WTC11 (cell line): ENCODE data around the gene EPHA1. TPM values are rescaled to one million over a fixed set of nuclear protein-coding genes. Genes with fewer than 3 reads are reported as not detected.

Experiments
- ATAC-seq: fragments of 200-7000 bp; cut with Tn5 transposase; 2 replicates; pipeline ENCODE4 v1.10.0; 2021; ENCODE audit warnings: mild to moderate bottlenecking, moderate library complexity
- CTCF ChIA-PET: fragments of 300-600 bp; sonication (Branson Sonifier 250); formaldehyde crosslinking; loops from one replicate; lab custom pipeline; 2021; ENCODE audit warnings: antibody characterized with exemption; lab: Charles Lee
- POLR2A ChIA-PET: fragments of 350-600 bp; sonication (Branson Sonifier 250); formaldehyde crosslinking; loops from one replicate; lab custom pipeline; 2021; ENCODE audit warnings: antibody characterized with exemption; lab: Charles Lee
- DNase-seq: peaks from one replicate; pipeline ENCODE4 v3.0.0; 2021; ENCODE audit warnings: low spot score
- H3K27ac Mint-ChIP-seq: 2 replicates; pipeline ENCODE4 v1.8.0; 2021; ENCODE audit warnings: mixed read lengths
- H3K27me3 Mint-ChIP-seq: 2 replicates; pipeline ENCODE4 v1.8.0; 2021; ENCODE audit warnings: low read depth, mild to moderate bottlenecking, moderate library complexity, mixed read lengths
- H3K36me3 Mint-ChIP-seq: 2 replicates; pipeline ENCODE4 v1.8.0; 2021; ENCODE audit warnings: mixed read lengths
- H3K4me1 Mint-ChIP-seq: 2 replicates; pipeline ENCODE4 v1.8.0; 2022; ENCODE audit warnings: mixed read lengths
- H3K4me3 Mint-ChIP-seq: 2 replicates; pipeline ENCODE4 v1.8.0; 2021; ENCODE audit warnings: mild to moderate bottlenecking, moderate library complexity, mixed read lengths
- H3K9me3 Mint-ChIP-seq: 2 replicates; pipeline ENCODE4 v1.8.0; 2021; ENCODE audit warnings: mixed read lengths
- ATF1 ChIP-seq: sonication (generic); formaldehyde crosslinking; IDR thresholded peaks from 2 replicates; pipeline ENCODE4 v1.8.1; 2023; ENCODE audit warnings: mild to moderate bottlenecking, moderate library complexity, missing genetic modification reagents
- ATF3 ChIP-seq: sonication (generic); formaldehyde crosslinking; conservative IDR thresholded peaks from 2 replicates; pipeline ENCODE4 v1.8.1; 2022; ENCODE audit warnings: mild to moderate bottlenecking, missing genetic modification reagents
- E2F1 ChIP-seq: sonication (generic); formaldehyde crosslinking; IDR thresholded peaks from 2 replicates; pipeline ENCODE4 v1.8.0; 2022; ENCODE audit warnings: mild to moderate bottlenecking, missing genetic modification reagents
- E2F4 ChIP-seq: sonication (generic); formaldehyde crosslinking; IDR thresholded peaks from 2 replicates; pipeline ENCODE4 v1.8.1; 2022; ENCODE audit warnings: low read depth, mild to moderate bottlenecking, moderate library complexity, missing genetic modification reagents, borderline replicate concordance
- ELF4 ChIP-seq: sonication (generic); formaldehyde crosslinking; IDR thresholded peaks from 2 replicates; pipeline ENCODE4 v1.8.1; 2022; ENCODE audit warnings: low read depth, mild to moderate bottlenecking, moderate library complexity, missing genetic modification reagents
- EMX1 ChIP-seq: fragments of 250-450 bp; sonication (Bioruptor Pico); IDR thresholded peaks from 2 replicates; pipeline ENCODE4 v1.8.0; 2021; ENCODE audit warnings: mild to moderate bottlenecking
- ETV6 ChIP-seq: sonication (generic); formaldehyde crosslinking; IDR thresholded peaks from 2 replicates; pipeline ENCODE4 v1.8.1; 2022; ENCODE audit warnings: mild to moderate bottlenecking, missing genetic modification reagents
- FOXJ3 ChIP-seq: sonication (generic); formaldehyde crosslinking; IDR thresholded peaks from 2 replicates; pipeline ENCODE4 v1.9.0; 2021; ENCODE audit warnings: missing genetic modification reagents, mild to moderate bottlenecking, borderline replicate concordance
- FOXP4 ChIP-seq: sonication (generic); formaldehyde crosslinking; IDR thresholded peaks from 2 replicates; pipeline ENCODE4 v1.8.0; 2022; ENCODE audit warnings: mild to moderate bottlenecking, missing genetic modification reagents
- IRF2 ChIP-seq: sonication (generic); formaldehyde crosslinking; IDR thresholded peaks from 2 replicates; pipeline ENCODE4 v1.8.0; 2022; ENCODE audit warnings: low read depth, missing genetic modification reagents, borderline replicate concordance
- JUN ChIP-seq: sonication (generic); formaldehyde crosslinking; IDR thresholded peaks from 2 replicates; pipeline ENCODE4 v1.8.0; 2023; ENCODE audit warnings: mild to moderate bottlenecking, missing genetic modification reagents
- KAT7 ChIP-seq: sonication (generic); formaldehyde crosslinking; IDR thresholded peaks from 2 replicates; pipeline ENCODE4 v1.8.1; 2023; ENCODE audit warnings: missing genetic modification reagents, mild to moderate bottlenecking, borderline replicate concordance
- NR1H2 ChIP-seq: sonication (generic); formaldehyde crosslinking; IDR thresholded peaks from 2 replicates; pipeline ENCODE4 v1.9.0; 2021; ENCODE audit warnings: mild to moderate bottlenecking, moderate library complexity, missing genetic modification reagents
- NR3C1 ChIP-seq: sonication (generic); formaldehyde crosslinking; conservative IDR thresholded peaks from 2 replicates; pipeline ENCODE4 v1.8.1; 2023; ENCODE audit warnings: low read depth, mild to moderate bottlenecking, missing genetic modification reagents
- OVOL2 ChIP-seq: fragments of 250-450 bp; sonication (Bioruptor Pico); IDR thresholded peaks from 2 replicates; pipeline ENCODE4 v1.9.0; 2021; ENCODE audit warnings: mild to moderate bottlenecking, borderline replicate concordance
- PREB ChIP-seq: sonication (generic); formaldehyde crosslinking; IDR thresholded peaks from 2 replicates; pipeline ENCODE4 v1.8.1; 2022; ENCODE audit warnings: mild to moderate bottlenecking, missing genetic modification reagents, moderate library complexity, borderline replicate concordance
- SMAD3 ChIP-seq: sonication (generic); formaldehyde crosslinking; IDR thresholded peaks from 2 replicates; pipeline ENCODE4 v1.8.0; 2022; ENCODE audit warnings: missing genetic modification reagents, mild to moderate bottlenecking, borderline replicate concordance
- SMAD4 ChIP-seq: sonication (generic); formaldehyde crosslinking; IDR thresholded peaks from 2 replicates; pipeline ENCODE4 v1.8.0; 2022; ENCODE audit warnings: mild to moderate bottlenecking, missing genetic modification reagents
- TP53 ChIP-seq: sonication (generic); formaldehyde crosslinking; IDR thresholded peaks from 2 replicates; pipeline ENCODE4 v1.8.1; 2023; ENCODE audit warnings: mild to moderate bottlenecking, missing genetic modification reagents
- USF2 ChIP-seq: sonication (generic); formaldehyde crosslinking; IDR thresholded peaks from 2 replicates; pipeline ENCODE4 v1.8.1; 2023; ENCODE audit warnings: mild to moderate bottlenecking, missing genetic modification reagents, moderate library complexity
- ZMAT4 ChIP-seq: fragments of 250-450 bp; sonication (Bioruptor Pico); IDR thresholded peaks from 2 replicates; pipeline ENCODE4 v1.9.0; 2021; ENCODE audit warnings: mild to moderate bottlenecking
- ZNF317 ChIP-seq: sonication (generic); formaldehyde crosslinking; IDR thresholded peaks from 2 replicates; pipeline ENCODE4 v1.8.1; 2023; ENCODE audit warnings: low read depth, mild to moderate bottlenecking, moderate library complexity, missing genetic modification reagents, borderline replicate concordance
- ZNF423 ChIP-seq: fragments of 250-450 bp; sonication (Bioruptor Pico); IDR thresholded peaks from 2 replicates; pipeline ENCODE4 v2.1.2; 2022; ENCODE audit warnings: mild to moderate bottlenecking, moderate library complexity
- ZNF425 ChIP-seq: fragments of 250-450 bp; sonication (Bioruptor Pico); conservative IDR thresholded peaks from 2 replicates; pipeline ENCODE4 v1.9.0; 2021; ENCODE audit warnings: mild to moderate bottlenecking
- total RNA-seq: library from RNA; stranded (reverse); gene quantifications from 3 replicates; pipeline ENCODE4 v1.2.3, GENCODE V29; 2021

EPHA1 gene
- total RNA-seq, 1 experiment from 2014 or later: 203 TPM

GRCh38 chr7:143429770-143430698 is 21.4 kb upstream of the EPHA1 start:
- H3K27me3 Mint-ChIP-seq: no peaks in the 10 kb centered on the region
- TF ChIP-seq E2F4 (CRISPR knock-in tag) (no peak), ELF4 (CRISPR knock-in tag) (no peak), USF2 (CRISPR knock-in tag) (no peak), ETV6 (CRISPR knock-in tag) (no peak), ZNF317 (CRISPR knock-in tag) (no peak), FOXJ3 (CRISPR knock-in tag) (no peak), ATF3 (no peak), ZMAT4 (CRISPR knock-in tag) (no peak), KAT7 (CRISPR knock-in tag) (no peak), SMAD4 (CRISPR knock-in tag) (no peak), SMAD3 (no peak), ZNF423 (no peak), E2F1 (CRISPR knock-in tag) (no peak), NR3C1 (CRISPR knock-in tag) (no peak), EMX1 (CRISPR knock-in tag) (no peak)

GRCh38 chr7:143426479-143427142 is 18.0 kb upstream of the EPHA1 start:
- H3K36me3 Mint-ChIP-seq: peaks cover 26% of the 10 kb centered on the region
- no peak overlapping the region for H3K4me3 Mint-ChIP-seq
- POLR2A ChIA-PET: no interaction called here
- H3K27ac Mint-ChIP-seq: no peak overlapping the region
- peaks cover 22% of the 10 kb centered on the region for H3K9me3 Mint-ChIP-seq
- CTCF ChIA-PET: no interaction called here
- no peaks in the 10 kb centered on the region for H3K4me1 Mint-ChIP-seq
- H3K27me3 Mint-ChIP-seq: no peaks in the 10 kb centered on the region
- no peak for ATAC-seq
- no peak for DNase-seq
- TF ChIP-seq ELF4 (CRISPR knock-in tag) (no peak), IRF2 (CRISPR knock-in tag) (no peak), JUN (CRISPR knock-in tag) (no peak), OVOL2 (CRISPR knock-in tag) (no peak), ZNF425 (CRISPR knock-in tag) (no peak), TP53 (CRISPR knock-in tag) (no peak), PREB (CRISPR knock-in tag) (no peak), NR1H2 (CRISPR knock-in tag) (no peak), FOXP4 (CRISPR knock-in tag) (no peak), ATF1 (CRISPR knock-in tag) (no peak)

More at GRCh38 chr7:143429770-143430698, 21.4 kb upstream of the EPHA1 start:
- H3K27ac Mint-ChIP-seq: no peak overlapping the region
- no peak overlapping the region for H3K4me3 Mint-ChIP-seq
- H3K4me1 Mint-ChIP-seq: no peaks in the 10 kb centered on the region
- peaks cover 1% of the 10 kb centered on the region; the same call in 1 of the 2 replicates for H3K36me3 Mint-ChIP-seq
- DNase-seq (no peak), ATAC-seq (no peak)
- CTCF ChIA-PET: no interaction called here
- POLR2A ChIA-PET: no interaction called here
- no peaks in the 10 kb centered on the region for H3K9me3 Mint-ChIP-seq
